ENCODE results near the gene NDUFAF7. TPM values are rescaled to one million over a fixed set of nuclear protein-coding genes. Genes with fewer than 3 reads are reported as not detected.
A peak's percentile ranks its signal among the peaks of the same experiment; 100 is the strongest.

The NDUFAF7 gene
- total and polyA plus RNA-seq, 10 of the 15 experiments (the other 5 are each of a cell fraction or from before 2014, with no cell fraction given) = 16.6 to 39.5 (median 24.3) TPM

GRCh38 chr2:37271376-37272067 lies 40.1 kb downstream of the NDUFAF7 start:
- no peaks in the 10 kb centered on the region for H3K79me2 ChIP-seq (ENCODE audit: control insufficient read depth, insufficient read depth, low read length)
- 89% methylated on average over 7 of the region's 7 CpGs for WGBS (ENCODE audit: insufficient coverage, insufficient replicate concordance, low lambda C conversion rate, missing lambda C conversion rate)
- in situ Hi-C loops (cut with MboI) (no loop called here), intact Hi-C loops (cut with micrococcal nuclease; ENCODE audit: unreplicated experiment) (no loop called here)
- no peaks in the 10 kb centered on the region for H4K20me1 ChIP-seq (ENCODE audit: control insufficient read depth, insufficient read depth)
- no peaks in the 10 kb centered on the region for H3K4me1 ChIP-seq (ENCODE audit: control insufficient read depth, insufficient read depth, low read length)
- TF ChIP-seq POLR2A (IDR thresholded peaks at IDR 0.05; ENCODE audit: low read depth, low read length) = no peak
- TF ChIP-seq, protein P1, sequence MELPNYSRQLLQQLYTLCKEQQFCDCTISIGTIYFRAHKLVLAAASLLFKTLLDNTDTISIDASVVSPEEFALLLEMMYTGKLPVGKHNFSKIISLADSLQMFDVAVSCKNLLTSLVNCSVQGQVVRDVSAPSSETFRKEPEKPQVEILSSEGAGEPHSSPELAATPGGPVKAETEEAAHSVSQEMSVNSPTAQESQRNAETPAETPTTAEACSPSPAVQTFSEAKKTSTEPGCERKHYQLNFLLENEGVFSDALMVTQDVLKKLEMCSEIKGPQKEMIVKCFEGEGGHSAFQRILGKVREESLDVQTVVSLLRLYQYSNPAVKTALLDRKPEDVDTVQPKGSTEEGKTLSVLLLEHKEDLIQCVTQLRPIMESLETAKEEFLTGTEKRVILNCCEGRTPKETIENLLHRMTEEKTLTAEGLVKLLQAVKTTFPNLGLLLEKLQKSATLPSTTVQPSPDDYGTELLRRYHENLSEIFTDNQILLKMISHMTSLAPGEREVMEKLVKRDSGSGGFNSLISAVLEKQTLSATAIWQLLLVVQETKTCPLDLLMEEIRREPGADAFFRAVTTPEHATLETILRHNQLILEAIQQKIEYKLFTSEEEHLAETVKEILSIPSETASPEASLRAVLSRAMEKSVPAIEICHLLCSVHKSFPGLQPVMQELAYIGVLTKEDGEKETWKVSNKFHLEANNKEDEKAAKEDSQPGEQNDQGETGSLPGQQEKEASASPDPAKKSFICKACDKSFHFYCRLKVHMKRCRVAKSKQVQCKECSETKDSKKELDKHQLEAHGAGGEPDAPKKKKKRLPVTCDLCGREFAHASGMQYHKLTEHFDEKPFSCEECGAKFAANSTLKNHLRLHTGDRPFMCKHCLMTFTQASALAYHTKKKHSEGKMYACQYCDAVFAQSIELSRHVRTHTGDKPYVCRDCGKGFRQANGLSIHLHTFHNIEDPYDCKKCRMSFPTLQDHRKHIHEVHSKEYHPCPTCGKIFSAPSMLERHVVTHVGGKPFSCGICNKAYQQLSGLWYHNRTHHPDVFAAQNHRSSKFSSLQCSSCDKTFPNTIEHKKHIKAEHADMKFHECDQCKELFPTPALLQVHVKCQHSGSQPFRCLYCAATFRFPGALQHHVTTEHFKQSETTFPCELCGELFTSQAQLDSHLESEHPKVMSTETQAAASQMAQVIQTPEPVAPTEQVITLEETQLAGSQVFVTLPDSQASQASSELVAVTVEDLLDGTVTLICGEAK (IDR thresholded peaks at IDR 0.05; ENCODE audit: borderline replicate concordance) = peak; percentile 39; the same call in 1 of the 2 replicates
- RAD21 ChIA-PET (ENCODE audit: unreplicated experiment) = no interaction called here
- no peak overlapping the region for H2AFZ ChIP-seq (ENCODE audit: control insufficient read depth, low read depth, low read length)
- H3K36me3 ChIP-seq (ENCODE audit: control insufficient read depth in 2 of 2, insufficient read depth in 2 of 2, low read length in 1 of 2) = peaks cover 0 to 1% of the 10 kb centered on the region in 2 experiments; a peak in 2 of 4 replicates
- no peak for DNase-seq (ENCODE audit: low read depth, low spot score)
- no peak overlapping the region for H3K9ac ChIP-seq (ENCODE audit: control insufficient read depth, insufficient read depth, low read length)
- H3K9me3 ChIP-seq (replicated peaks; ENCODE audit: control insufficient read depth, insufficient read depth, low read length) = no peaks in the 10 kb centered on the region
- no TSS peak for BruUV-seq (replicated peaks)
- H3K4me3 ChIP-seq = no peak overlapping the region
- no peak for FAIRE-seq
- POLR2A ChIA-PET = no interaction called here
- SMC1A ChIA-PET (ENCODE audit: uncharacterized antibody, unreplicated experiment) = no interaction called here
- H3K4me2 ChIP-seq (ENCODE audit: control insufficient read depth, insufficient read depth) = no peak overlapping the region
- CTCF ChIA-PET = interaction anchor here (1.2 kb wide), 1 partner anchor 78 kb away, joined by 3 read pairs; no protein-coding TSS in a partner anchor
- no peak for ATAC-seq
- no peak overlapping the region for H3K27ac ChIP-seq (ENCODE audit: control insufficient read depth, insufficient read depth)
- no peaks in the 10 kb centered on the region for H3K27me3 ChIP-seq (replicated peaks in 1 of 2; ENCODE audit: control insufficient read depth in 2 of 2, insufficient read depth in 2 of 2, low read length in 1 of 2)
